Measurements from ENCODE around the gene RAB32.

The RAB32 gene

GRCh38 chr6:146595972-146596731 is 52.5 kb downstream of the RAB32 start:
- DNase-seq = peak in 1 of 2 donors; percentile 14
- no peaks in the 10 kb centered on the region for H3K79me1 ChIP-seq (ENCODE audit: low read length)
- no CpG with 5 or more reads among the region's 2 CpGs for WGBS (ENCODE audit: extremely low coverage, insufficient coverage, insufficient read length)
- no peak overlapping the region for H3K27ac ChIP-seq (ENCODE audit: low read depth, low read length)
- H3K9ac ChIP-seq (ENCODE audit: low read length) = no peak overlapping the region
- H3K9me3 ChIP-seq (ENCODE audit: insufficient read depth, low read depth, low read length) = no peaks in the 10 kb centered on the region
- H3K23ac ChIP-seq (ENCODE audit: low read length) = no peak overlapping the region
- no peak overlapping the region for H3K18ac ChIP-seq (ENCODE audit: low read length)
- no peak overlapping the region for H3K4ac ChIP-seq (ENCODE audit: low read depth, low read length)
- no peak overlapping the region for H4K8ac ChIP-seq (ENCODE audit: low read depth, low read length)
- no peak overlapping the region for H2BK5ac ChIP-seq (ENCODE audit: low read depth, low read length, poor library complexity)
- H3K4me3 ChIP-seq (ENCODE audit: low read depth, low read length) = no peak overlapping the region
- no peak overlapping the region for H3K4me2 ChIP-seq (ENCODE audit: low read length)
- H2AK5ac ChIP-seq (ENCODE audit: low read length) = no peak overlapping the region
- H2AFZ ChIP-seq (ENCODE audit: insufficient read depth, low read length, poor library complexity) = no peak overlapping the region
- no peaks in the 10 kb centered on the region for H3K79me2 ChIP-seq (ENCODE audit: control insufficient read depth, insufficient read depth, low read length, poor library complexity)
- H2BK120ac ChIP-seq (ENCODE audit: insufficient read depth, low read length, poor library complexity) = no peak overlapping the region
- no peak overlapping the region for H4K12ac ChIP-seq (ENCODE audit: low read depth, low read length)
- no peaks in the 10 kb centered on the region for H3K27me3 ChIP-seq (ENCODE audit: insufficient read depth, low read length)
- peaks cover 0 to 5% of the 10 kb centered on the region in 2 experiments for H3K4me1 ChIP-seq (ENCODE audit: control insufficient read depth in 1 of 2, insufficient read depth in 2 of 2, low read length in 2 of 2)
- no peak overlapping the region for H2BK12ac ChIP-seq (ENCODE audit: low read length)
- H3K36me3 ChIP-seq (ENCODE audit: control insufficient read depth in 1 of 2, insufficient read depth in 2 of 2, low read length in 2 of 2) = no peaks in the 10 kb centered on the region
- no peak overlapping the region for H4K91ac ChIP-seq (ENCODE audit: low read depth, low read length)
- H3K14ac ChIP-seq (ENCODE audit: low read length) = no peak overlapping the region

- H4K12ac ChIP-seq (ENCODE audit: low read depth, low read length) = no peak within 1 kb of the TSS
- H3K27ac ChIP-seq (ENCODE audit: low read depth, low read length) = no peak within 1 kb of the TSS
- peaks cover 0 to 5% of the 10 kb centered on the region in 2 experiments for H3K4me1 ChIP-seq (ENCODE audit: control insufficient read depth in 1 of 2, insufficient read depth in 2 of 2, low read length in 2 of 2)
- H3K36me3 ChIP-seq (ENCODE audit: control insufficient read depth in 1 of 2, insufficient read depth in 2 of 2, low read length in 2 of 2) = no peaks in the 10 kb centered on the region
- H3K4me2 ChIP-seq (ENCODE audit: low read length) = peak within 1 kb of the TSS; percentile 74
- H3K9me3 ChIP-seq (ENCODE audit: insufficient read depth, low read depth, low read length) = no peaks in the 10 kb centered on the region
- no peaks in the 10 kb centered on the region for H3K79me1 ChIP-seq (ENCODE audit: low read length)
- peak within 1 kb of the TSS; percentile 59 for H3K4me3 ChIP-seq (ENCODE audit: low read depth, low read length)
- DNase-seq = peak; percentile 59 to 78
- H2AFZ ChIP-seq (ENCODE audit: insufficient read depth, low read length, poor library complexity) = peak within 1 kb of the TSS; percentile 56
- no peak within 1 kb of the TSS for H2BK120ac ChIP-seq (ENCODE audit: insufficient read depth, low read length, poor library complexity)
- no peak within 1 kb of the TSS for H2BK5ac ChIP-seq (ENCODE audit: low read depth, low read length, poor library complexity)
- no peak within 1 kb of the TSS for H2AK5ac ChIP-seq (ENCODE audit: low read length)
- no peaks in the 10 kb centered on the region for H3K79me2 ChIP-seq (ENCODE audit: control insufficient read depth, insufficient read depth, low read length, poor library complexity)
- H3K9ac ChIP-seq (ENCODE audit: low read length) = peak within 1 kb of the TSS; percentile 5
- no peaks in the 10 kb centered on the region for H3K27me3 ChIP-seq (ENCODE audit: insufficient read depth, low read length)
- no CpG with 5 or more reads among the region's 32 CpGs for WGBS (ENCODE audit: extremely low coverage, insufficient coverage, insufficient read length)
- H3K14ac ChIP-seq (ENCODE audit: low read length) = no peak within 1 kb of the TSS
- no peak within 1 kb of the TSS for H3K23ac ChIP-seq (ENCODE audit: low read length)
- no peak within 1 kb of the TSS for H4K91ac ChIP-seq (ENCODE audit: low read depth, low read length)
- H3K18ac ChIP-seq (ENCODE audit: low read length) = no peak within 1 kb of the TSS
- no peak within 1 kb of the TSS for H3K4ac ChIP-seq (ENCODE audit: low read depth, low read length)
- H4K8ac ChIP-seq (ENCODE audit: low read depth, low read length) = peak within 1 kb of the TSS; percentile 53
- no peak within 1 kb of the TSS for H2BK12ac ChIP-seq (ENCODE audit: low read length)
These were observed 55.3 kb downstream of the RAB32 start, which contains the start of gene ADGB for GRCh38 chr6:146598772-146599405. Gene ADGB (plus strand): TSS chr6:146598972. CDS start chr6:146599041, 69 bp downstream.

DNA sequence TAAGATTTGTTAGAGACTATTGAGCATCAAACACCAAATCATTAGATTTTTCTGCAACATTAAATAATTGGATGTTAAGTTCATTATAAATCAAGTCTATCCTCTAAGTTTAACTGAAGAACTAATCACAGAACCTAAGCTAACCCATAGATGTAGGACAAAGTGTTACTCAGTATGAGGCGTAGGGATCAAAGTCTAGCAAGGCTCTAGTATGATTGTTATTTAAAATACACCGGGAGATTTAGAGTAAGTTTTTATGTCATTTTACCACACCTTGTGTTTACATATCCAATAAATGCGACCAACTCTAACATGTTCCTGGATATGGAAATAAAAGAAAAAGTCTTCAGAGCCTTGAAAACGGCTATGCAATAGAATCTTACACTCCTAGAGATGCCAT is 57.7 kb downstream of the RAB32 start:
- Histone ChIP-seq H2AFZ (ENCODE audit: insufficient read depth, low read length, poor library complexity) (no peak overlapping the region), H3K4me3 (ENCODE audit: low read depth, low read length) (no peak overlapping the region), H2BK12ac (ENCODE audit: low read length) (no peak overlapping the region), H2BK120ac (ENCODE audit: insufficient read depth, low read length, poor library complexity) (no peak overlapping the region), H4K8ac (ENCODE audit: low read depth, low read length) (no peak overlapping the region), H3K9ac (ENCODE audit: low read length) (no peak overlapping the region), H3K27me3 (ENCODE audit: insufficient read depth, low read length) (no peaks in the 10 kb centered on the region), H3K18ac (ENCODE audit: low read length) (no peak overlapping the region), H4K91ac (ENCODE audit: low read depth, low read length) (no peak overlapping the region), H3K79me2 (ENCODE audit: control insufficient read depth, insufficient read depth, low read length, poor library complexity) (no peaks in the 10 kb centered on the region), H3K9me3 (ENCODE audit: insufficient read depth, low read depth, low read length) (no peaks in the 10 kb centered on the region), H3K14ac (ENCODE audit: low read length) (no peak overlapping the region), H3K23ac (ENCODE audit: low read length) (no peak overlapping the region), H3K36me3 (ENCODE audit: control insufficient read depth in 1 of 2, insufficient read depth in 2 of 2, low read length in 2 of 2) (no peaks in the 10 kb centered on the region), H3K79me1 (ENCODE audit: low read length) (no peaks in the 10 kb centered on the region), H3K4me2 (ENCODE audit: low read length) (no peak overlapping the region), H3K4me1 (ENCODE audit: control insufficient read depth in 1 of 2, insufficient read depth in 2 of 2, low read length in 2 of 2) (peaks cover 0 to 5% of the 10 kb centered on the region in 2 experiments), H3K27ac (ENCODE audit: low read depth, low read length) (no peak overlapping the region), H4K12ac (ENCODE audit: low read depth, low read length) (no peak overlapping the region), H3K4ac (ENCODE audit: low read depth, low read length) (no peak overlapping the region), H2AK5ac (ENCODE audit: low read length) (no peak overlapping the region), H2BK5ac (ENCODE audit: low read depth, low read length, poor library complexity) (no peak overlapping the region)
- no CpG with 5 or more reads among the region's 4 CpGs for WGBS (ENCODE audit: extremely low coverage, insufficient coverage, insufficient read length)
- DNase-seq = no peak

DNA sequence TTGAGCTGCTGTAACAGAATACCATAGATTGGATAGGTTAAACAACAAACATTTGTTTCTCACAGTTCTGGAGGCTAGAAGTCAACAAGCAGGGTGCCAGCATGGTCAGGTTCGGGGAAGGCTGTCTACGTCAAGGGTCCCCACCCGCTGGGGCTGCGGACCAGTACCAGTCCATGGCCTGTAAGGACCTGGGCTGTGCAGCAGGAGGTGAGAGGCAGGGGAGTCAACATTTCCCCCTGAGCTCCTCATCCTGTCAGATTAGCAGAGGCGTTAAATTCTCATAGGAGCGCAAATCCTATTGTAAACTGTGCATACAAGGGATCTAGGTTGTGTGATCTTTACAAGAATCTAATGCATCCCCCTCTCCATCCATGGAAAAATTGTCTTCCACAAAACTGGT is 58.9 kb downstream of the RAB32 start:
- Histone ChIP-seq H2BK5ac (ENCODE audit: low read depth, low read length, poor library complexity) (no peak overlapping the region), H3K23ac (ENCODE audit: low read length) (no peak overlapping the region), H2BK120ac (ENCODE audit: insufficient read depth, low read length, poor library complexity) (no peak overlapping the region), H3K36me3 (ENCODE audit: control insufficient read depth in 1 of 2, insufficient read depth in 2 of 2, low read length in 2 of 2) (no peaks in the 10 kb centered on the region), H3K4me1 (ENCODE audit: control insufficient read depth in 1 of 2, insufficient read depth in 2 of 2, low read length in 2 of 2) (peaks cover 0 to 5% of the 10 kb centered on the region in 2 experiments), H3K79me1 (ENCODE audit: low read length) (no peaks in the 10 kb centered on the region), H3K18ac (ENCODE audit: low read length) (no peak overlapping the region), H4K91ac (ENCODE audit: low read depth, low read length) (no peak overlapping the region), H4K8ac (ENCODE audit: low read depth, low read length) (no peak overlapping the region), H3K27me3 (ENCODE audit: insufficient read depth, low read length) (no peaks in the 10 kb centered on the region), H3K14ac (ENCODE audit: low read length) (no peak overlapping the region), H3K9ac (ENCODE audit: low read length) (no peak overlapping the region), H3K9me3 (ENCODE audit: insufficient read depth, low read depth, low read length) (no peaks in the 10 kb centered on the region), H2AK5ac (ENCODE audit: low read length) (no peak overlapping the region), H2AFZ (ENCODE audit: insufficient read depth, low read length, poor library complexity) (no peak overlapping the region), H3K79me2 (ENCODE audit: control insufficient read depth, insufficient read depth, low read length, poor library complexity) (no peaks in the 10 kb centered on the region), H3K4me3 (ENCODE audit: low read depth, low read length) (no peak overlapping the region), H3K4me2 (ENCODE audit: low read length) (no peak overlapping the region), H3K27ac (ENCODE audit: low read depth, low read length) (no peak overlapping the region), H4K12ac (ENCODE audit: low read depth, low read length) (no peak overlapping the region), H3K4ac (ENCODE audit: low read depth, low read length) (no peak overlapping the region), H2BK12ac (ENCODE audit: low read length) (no peak overlapping the region)
- WGBS (ENCODE audit: extremely low coverage, insufficient coverage, insufficient read length) = no CpG with 5 or more reads among the region's 6 CpGs
- DNase-seq = no peak
